SIG-M5 treated with dmso at 0.1 percent for 504 hours (cell line): Measurements from ENCODE around the gene MCOLN1.

Source experiments
- DNase-seq: peaks from one replicate; lab custom pipeline; 2025; ENCODE audit not compliant: unreplicated experiment; lab: John Stamatoyannopoulos, UW

The MCOLN1 gene

DNA sequence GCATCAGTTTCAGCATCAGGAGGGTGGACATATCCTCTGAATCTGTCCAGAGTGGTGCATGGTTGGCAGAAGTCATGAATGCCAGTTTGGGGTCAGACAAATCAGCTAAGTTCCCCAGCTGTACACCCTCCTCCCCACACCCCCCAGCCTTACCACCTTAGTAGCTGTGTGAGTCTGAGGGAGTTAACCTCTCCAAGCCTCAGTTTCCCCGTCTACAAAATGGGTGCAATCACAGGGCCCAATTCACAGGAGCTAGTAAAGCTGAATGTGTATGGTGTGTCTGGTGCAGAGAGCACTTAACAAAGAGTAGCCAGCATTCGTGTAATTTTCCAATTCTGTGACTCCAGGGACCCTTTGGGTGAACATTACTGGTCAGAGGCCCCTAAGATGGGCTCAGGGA lies 19.9 kb upstream of the MCOLN1 start:
- DNase-seq, result no peak

DNA sequence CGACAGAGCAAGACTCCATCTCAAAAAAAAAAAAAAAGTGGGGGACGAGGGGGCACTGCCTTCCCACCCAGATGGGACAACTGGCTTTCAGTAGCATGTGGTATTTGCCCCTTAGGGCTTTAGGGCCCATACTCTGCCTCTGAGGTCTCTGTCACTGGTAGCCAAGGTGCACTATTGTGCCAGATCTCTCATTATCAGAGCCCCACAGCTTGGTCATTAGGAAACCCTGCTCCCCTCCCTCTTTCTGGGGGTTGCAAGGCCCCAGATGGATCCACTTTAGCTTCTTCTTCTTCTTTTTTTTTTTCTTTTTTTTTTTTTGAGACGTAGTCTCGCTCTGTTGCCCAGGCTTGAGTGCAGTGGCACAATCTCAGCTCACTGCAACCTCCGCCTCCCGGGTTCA lies 17.7 kb upstream of the MCOLN1 start:
- DNase-seq, result no peak

DNA sequence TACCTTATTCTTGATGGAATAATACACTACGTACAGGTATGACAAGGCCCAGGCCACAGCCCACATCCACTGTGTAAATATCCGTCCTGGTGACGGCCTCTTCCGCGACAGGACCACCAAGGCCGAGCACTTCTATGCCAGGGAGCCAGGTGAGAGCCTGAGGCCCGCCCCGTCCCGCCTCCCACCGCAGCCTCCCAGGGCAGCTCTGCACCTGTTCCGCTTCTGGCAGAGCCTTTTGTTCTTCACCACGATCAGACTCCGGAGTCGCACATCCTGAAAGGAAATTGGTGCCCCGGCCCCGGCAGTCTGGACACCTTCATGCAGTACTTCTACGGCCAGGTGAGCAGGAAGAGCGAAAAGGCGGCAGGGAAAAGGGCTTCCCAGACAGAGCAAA lies 17.1 kb upstream of the MCOLN1 start:
- no peak for DNase-seq

DNA sequence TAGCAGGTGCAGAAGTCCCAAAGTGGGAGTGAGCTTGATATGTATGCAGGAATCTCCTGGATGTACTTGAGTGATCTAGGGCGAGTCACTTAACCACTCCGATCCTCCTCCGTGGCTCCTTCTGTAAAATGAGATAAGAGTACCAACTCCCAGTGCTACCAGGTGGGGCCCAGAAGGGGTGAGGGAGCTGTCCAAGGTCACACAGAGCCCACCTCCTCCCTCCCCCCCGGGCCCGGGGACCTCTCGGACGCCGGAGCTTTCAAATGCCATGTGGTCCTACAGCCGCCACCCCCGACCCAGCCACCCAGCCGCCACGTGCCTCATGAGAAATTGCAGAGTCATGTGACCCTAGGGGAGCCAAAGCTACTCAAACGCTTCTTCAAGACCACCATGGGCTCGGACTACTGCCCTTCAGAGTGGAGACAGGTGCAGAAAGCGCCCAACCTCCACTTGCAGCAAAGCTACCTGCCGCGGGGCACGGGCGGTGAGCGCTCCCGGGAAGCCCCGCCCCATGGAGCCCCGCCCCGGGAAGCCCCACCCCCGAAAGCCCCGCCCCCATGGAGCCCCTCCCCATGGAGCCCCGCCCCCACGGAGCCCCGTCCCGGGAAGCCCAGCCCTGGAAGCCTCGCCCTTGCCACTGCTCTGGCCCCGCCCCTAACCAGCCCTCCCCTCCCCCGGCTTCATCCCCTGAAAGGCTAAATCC lies 16.6 kb upstream of the MCOLN1 start:
- DNase-seq, result no peak

DNA sequence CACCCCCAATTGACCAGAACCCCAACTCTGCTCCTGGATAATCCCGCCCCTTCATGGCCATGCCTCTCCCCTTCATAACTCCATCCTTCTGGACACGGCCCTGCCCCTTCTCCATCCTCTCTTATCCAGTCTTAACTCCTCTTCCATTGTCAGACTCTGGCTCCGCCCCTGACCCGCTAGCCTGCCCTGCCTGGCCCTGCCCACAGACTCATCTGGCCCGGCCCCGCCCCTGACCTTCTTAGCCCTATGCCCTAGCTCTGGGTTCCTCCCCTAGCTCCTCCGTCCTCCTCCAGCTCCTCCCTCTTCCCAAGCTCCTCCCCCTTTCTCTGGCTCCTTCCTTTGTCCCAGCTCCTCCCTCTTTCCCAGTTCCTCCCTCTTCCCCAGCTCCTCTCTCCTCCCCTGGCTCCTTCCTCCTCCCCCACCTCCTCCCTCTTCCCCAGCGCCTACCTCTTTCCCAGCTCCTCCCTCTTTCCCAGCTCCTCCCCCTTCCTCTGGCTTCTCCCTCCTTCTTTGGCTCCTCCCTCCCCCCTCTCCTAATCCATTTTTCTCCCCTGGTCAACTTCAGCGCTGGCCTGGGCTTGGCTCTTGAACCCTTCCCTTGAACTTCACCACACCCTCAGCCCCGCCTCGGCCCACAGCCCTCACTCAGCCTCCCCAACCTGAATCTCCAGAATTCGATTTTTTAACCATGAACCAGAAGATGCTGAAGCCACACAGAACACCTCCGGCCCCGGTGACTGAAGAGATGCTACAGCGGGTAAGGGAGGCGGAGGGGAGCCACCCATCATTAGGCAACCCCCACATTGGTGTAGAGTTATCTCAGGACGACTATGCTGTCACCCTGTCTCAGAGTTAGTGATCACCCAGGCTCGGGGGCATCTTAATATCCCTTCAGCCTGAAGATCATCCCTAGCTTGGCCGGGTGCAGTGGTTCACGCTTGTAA lies 15.8 kb upstream of the MCOLN1 start:
- DNase-seq, result peak; percentile 73

- DNase-seq, result peak; percentile 39
These were observed 14.5 kb upstream of the MCOLN1 start for GRCh38 chr19:7507884-7508283.

DNA sequence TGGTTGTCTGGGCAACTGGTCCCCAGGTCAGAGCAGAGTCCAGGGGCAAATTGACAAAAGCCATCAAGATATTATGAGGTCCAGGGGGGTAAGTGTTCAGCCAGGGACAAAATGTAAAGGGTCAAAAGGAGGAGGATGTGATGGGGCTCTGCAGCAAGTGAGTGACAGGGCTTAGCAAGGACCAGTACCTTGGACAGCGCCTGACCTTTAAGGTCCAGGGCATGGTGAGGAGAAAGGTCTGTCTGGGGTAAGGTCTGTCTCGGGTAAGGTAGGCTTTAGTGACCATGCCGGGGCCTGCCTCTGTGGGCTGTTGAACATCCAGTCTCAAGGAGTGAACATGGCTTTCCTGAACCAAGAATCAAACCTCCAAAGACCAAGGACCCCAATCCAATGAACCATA lies 12.8 kb upstream of the MCOLN1 start:
- no peak for DNase-seq

DNA sequence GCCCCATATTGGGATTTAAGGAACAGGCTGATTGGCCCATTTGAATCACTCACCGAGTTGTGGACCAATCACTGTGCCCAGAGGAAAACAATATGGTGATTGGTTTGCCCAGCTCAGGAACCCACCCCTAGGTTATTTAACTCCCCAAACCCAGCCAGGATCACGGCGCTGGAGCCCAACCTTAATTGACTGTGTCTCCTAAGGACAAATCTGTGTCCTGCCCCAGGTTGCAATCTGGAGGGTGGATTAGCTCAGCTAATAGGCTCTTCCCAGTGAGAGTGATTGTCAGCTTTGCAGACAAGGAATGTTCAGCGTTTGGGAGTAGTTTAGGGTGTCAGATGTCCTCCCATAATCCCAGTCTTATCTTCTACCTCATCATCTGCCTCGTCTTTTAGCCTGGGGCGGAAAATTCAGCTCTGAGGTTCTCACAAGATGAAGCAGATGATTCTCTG lies 10.0 kb upstream of the MCOLN1 start:
- DNase-seq, result no peak

GRCh38 chr19:7513809-7514642 lies 8.4 kb upstream of the MCOLN1 start:
- no peak for DNase-seq

DNA sequence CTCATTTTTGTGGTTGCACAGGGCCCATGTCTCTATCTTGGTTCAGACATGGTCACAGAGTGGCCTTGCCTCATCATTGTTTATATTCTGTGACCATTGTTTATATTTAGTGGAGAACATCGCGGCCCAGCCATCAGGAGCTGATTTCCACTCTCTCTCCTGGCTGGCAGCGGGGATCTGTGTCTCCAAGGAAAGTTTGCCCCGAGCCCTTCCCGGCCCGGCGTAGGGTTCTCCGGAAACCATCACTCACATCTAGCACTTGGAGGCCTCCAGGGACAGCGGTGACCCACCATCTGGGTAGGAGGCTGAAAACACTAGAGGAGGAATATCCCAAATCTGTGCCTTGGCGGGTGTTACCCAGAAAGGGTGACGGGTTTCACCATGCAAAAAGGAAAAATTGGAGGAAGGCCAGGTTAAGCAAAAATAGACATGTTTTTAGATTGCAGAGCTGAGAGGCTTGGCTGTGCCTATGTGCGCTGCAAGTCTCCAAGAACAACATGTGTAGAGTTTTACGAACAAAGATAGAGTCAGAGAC lies 7.2 kb upstream of the MCOLN1 start:
- DNase-seq, result no peak

GRCh38 chr19:7515645-7516151 lies 6.7 kb upstream of the MCOLN1 start, which contains the start of gene ZNF358:
ZNF358 (plus strand) TSS chr19:7516103; CDS start chr19:7519243, 3,140 bp downstream.
- peak; percentile 28 for DNase-seq

DNA sequence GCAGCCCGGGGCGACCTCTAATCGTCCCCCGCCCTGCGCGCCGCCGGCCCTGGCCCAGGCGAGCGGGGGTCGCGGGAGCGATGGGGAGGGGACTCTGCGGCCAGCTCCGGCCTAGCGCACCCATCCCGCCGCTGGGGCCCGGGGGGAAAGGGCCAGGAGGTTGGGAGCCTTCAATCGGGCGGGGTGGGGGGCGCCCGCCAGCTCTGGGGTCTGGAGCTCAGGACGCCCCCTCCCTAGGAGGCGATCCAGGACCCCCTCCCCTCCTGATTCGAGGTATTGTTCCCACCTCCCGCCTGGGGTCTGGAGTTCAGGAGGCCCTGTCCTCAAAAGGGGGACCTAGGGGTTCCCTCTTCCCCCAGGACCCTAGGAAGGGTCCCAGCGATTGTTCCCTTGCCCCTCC lies 6.1 kb upstream of the MCOLN1 start:
- DNase-seq, result no peak

DNA sequence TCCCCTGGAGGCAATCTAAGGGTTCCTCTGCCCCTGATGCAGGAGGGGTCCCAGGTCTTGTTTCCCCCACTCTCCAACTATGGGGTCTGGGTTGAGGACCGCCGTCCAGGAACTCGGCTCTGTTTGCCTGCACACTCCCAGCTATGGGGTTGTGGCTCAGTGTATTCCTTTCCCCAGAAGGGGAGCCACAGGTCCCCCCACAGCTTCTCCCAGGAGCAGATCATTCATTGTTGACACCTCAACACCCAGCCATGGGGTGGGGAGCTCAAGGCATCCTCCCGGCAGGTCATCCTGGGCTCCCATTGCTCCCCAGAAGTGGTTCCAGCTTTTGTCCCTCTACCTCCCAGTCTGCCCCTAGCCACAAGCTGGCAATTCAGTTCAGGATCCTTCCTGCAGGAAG lies 5.5 kb upstream of the MCOLN1 start:
- DNase-seq, result no peak

DNA sequence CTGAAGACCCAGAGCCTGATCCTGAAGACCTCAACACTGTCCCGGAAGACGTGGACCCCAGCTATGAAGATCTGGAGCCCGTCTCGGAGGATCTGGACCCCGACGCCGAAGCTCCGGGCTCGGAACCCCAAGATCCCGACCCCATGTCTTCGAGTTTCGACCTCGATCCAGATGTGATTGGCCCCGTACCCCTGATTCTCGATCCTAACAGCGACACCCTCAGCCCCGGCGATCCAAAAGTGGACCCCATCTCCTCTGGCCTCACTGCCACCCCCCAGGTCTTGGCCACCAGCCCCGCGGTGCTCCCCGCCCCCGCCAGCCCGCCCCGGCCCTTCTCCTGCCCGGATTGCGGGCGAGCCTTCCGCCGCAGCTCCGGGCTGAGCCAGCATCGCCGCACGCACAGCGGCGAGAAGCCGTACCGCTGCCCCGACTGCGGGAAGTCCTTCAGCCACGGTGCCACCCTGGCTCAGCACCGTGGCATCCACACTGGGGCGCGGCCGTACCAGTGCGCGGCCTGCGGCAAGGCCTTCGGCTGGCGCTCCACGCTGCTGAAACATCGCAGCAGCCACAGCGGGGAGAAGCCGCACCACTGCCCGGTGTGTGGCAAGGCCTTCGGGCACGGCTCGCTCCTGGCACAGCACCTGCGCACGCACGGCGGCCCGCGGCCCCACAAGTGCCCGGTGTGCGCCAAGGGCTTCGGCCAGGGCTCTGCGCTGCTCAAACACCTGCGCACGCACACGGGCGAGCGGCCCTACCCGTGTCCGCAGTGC lies 2.9 kb upstream of the MCOLN1 start:
- no peak for DNase-seq

DNA sequence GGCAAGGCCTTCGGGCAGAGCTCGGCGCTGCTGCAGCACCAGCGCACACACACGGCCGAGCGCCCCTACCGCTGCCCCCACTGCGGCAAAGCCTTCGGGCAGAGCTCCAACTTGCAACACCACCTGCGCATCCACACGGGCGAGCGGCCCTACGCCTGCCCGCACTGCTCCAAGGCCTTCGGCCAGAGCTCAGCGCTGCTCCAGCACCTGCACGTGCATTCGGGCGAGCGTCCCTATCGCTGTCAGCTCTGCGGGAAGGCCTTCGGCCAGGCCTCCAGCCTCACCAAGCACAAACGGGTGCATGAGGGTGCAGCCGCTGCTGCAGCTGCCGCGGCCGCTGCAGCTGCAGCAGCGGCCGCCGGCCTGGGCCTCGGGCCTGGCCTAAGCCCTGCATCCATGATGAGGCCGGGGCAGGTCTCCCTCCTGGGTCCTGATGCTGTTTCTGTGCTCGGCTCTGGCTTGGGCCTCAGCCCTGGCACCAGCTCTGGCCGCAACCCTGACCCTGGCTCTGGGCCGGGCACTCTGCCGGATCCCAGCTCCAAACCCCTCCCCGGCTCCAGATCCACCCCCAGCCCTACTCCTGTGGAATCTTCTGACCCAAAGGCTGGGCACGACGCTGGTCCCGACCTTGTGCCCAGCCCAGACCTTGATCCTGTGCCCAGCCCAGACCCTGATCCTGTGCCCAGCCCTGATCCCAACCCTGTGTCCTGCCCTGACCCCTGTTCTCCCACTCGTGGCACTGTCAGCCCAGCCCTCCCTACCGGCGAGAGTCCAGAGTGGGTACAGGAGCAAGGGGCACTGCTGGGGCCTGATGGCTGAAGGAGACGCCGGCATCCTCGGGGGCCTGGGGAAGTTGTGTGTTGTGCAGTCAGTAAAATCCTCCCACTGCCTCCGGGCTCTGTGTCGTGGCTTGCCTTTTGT lies 2.0 kb upstream of the MCOLN1 start:
- DNase-seq, result no peak

DNA sequence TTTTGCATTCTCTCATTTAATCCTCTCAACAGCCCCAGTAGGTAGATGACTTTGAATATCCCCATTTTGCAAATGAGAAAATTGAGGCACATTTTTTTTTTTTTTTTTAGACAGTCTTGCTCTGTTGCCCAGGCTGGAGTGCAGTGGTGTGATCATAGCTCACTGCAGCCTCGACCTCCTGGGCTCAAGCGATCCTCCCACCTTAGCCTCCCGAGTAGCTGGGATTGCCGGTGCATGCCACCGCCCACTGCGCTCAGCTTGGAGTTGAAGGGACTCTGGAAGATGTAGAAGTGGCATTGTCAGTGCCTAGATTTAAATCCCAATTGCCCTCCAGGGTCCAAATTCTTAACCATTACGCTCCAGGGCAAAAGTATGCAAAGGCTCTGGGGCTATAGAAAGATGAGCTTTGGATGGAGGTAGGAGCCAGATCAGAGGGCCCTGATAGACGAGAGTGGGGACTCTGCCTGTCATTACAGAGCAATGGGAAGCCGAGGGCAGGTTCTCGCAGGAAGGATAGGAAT lies 813 bp upstream of the MCOLN1 start:
- no peak for DNase-seq

- no peak for DNase-seq
These were observed 671 bp downstream of the MCOLN1 start for GRCh38 chr19:7522923-7523667.

DNA sequence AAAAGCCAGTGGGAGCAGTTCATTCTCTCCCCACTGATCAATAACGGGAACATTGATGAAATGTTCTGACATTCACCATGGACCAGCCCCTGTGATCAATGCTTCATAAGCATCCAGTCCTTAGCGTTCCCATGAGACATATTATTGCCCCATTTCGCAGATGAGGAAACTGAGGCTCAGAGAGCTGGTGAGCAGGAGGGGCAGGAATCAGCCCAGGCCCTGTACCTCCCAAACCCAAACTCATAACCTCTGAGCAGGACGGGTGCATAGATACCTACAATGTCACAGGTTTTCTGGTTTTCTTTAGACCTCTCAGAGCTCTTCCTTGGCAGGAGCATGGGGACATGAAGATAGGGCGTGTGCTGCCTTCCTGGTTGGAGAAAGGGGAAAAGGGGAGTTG lies 2.1 kb downstream of the MCOLN1 start:
- no peak for DNase-seq
